Adipose tissue (tissue), 3 donors: ENCODE data around the gene MDM2. TPM values are rescaled to one million over a fixed set of nuclear protein-coding genes. Genes with fewer than 3 reads are reported as not detected.

Experiments
- H3K27ac ChIP-seq: one replicate; pipeline ENCODE4 v1.5.1; 2013; ENCODE audit warnings: low read depth, low read length
- WGBS, 3 donors: extraction: QIAGEN DNeasy Blood & Tissue Kit; methylation state at CpG; one replicate each; pipeline ENCODE4 v1.1.7; 2013; 5-methylcytosine and 5-hydroxymethylcytosine counted together
- polyA plus RNA-seq, 3 donors: library from polyadenylated mRNA; stranded (reverse); fragments of 200-250 nt; gene quantifications; one replicate each; pipeline ENCODE4 v1.2.3, GENCODE V29; 2013
- donor health status: healthy with polysubstance abuse.
- donor health status: Bipolar disorder and iron deficiency.
- donor health status: healthy.

The MDM2 gene
- polyA plus RNA-seq, 3 donors = 9.2 to 19.6 (median 10.7) TPM

DNA sequence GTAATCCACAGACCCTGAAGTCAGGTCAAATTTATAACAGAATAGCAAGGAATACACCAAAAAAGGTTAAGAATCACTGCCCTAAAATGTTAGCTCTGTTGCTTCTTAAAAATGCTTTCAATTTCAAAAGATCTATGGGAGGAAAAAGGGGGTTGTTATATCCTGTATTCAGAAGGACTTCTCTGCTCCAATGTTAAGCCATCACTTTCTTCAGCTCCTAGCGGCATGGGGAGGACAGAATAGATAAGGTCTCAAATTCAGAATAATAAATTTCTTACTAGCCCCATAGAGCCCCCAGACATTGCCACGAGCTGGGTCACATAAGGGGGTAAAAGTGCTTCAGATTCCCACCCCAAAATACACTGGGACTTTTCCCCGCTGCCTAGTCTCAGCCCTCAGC is 75.2 kb downstream of the MDM2 start:
- WGBS, 3 donors = 81 to 91% (median 86%) methylated on average over 3 of the region's 3 CpGs
- H3K27ac ChIP-seq = no peak overlapping the region

GRCh38 chr12:68884251-68884650 is 76.3 kb downstream of the MDM2 start:
- no peak overlapping the region for H3K27ac ChIP-seq
- 86 to 97% (median 97%) methylated on average over 5 of the region's 5 CpGs for WGBS, 3 donors

DNA sequence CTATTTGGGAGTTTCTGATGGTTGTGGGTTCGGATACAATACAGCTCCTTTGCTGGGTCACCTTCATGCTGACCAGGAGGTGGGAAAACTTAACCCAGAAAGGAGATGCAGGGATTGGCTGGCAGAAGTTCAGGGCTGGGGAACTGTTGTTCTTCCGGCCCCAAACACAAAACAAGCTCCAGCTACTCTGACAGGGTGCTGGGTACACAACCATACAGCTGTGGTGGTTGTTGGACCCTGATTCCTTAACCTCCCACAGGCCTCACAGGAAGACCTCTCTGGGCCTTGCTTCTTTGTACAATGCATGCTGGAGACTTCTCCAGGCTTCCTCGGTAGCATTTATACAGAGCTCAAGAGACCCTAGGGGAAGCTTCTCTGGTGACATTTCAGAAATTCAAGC is 77.4 kb downstream of the MDM2 start:
- H3K27ac ChIP-seq = no peak overlapping the region
- 83 to 90% (median 89%) methylated on average over 3 of the region's 3 CpGs for WGBS, 3 donors

DNA sequence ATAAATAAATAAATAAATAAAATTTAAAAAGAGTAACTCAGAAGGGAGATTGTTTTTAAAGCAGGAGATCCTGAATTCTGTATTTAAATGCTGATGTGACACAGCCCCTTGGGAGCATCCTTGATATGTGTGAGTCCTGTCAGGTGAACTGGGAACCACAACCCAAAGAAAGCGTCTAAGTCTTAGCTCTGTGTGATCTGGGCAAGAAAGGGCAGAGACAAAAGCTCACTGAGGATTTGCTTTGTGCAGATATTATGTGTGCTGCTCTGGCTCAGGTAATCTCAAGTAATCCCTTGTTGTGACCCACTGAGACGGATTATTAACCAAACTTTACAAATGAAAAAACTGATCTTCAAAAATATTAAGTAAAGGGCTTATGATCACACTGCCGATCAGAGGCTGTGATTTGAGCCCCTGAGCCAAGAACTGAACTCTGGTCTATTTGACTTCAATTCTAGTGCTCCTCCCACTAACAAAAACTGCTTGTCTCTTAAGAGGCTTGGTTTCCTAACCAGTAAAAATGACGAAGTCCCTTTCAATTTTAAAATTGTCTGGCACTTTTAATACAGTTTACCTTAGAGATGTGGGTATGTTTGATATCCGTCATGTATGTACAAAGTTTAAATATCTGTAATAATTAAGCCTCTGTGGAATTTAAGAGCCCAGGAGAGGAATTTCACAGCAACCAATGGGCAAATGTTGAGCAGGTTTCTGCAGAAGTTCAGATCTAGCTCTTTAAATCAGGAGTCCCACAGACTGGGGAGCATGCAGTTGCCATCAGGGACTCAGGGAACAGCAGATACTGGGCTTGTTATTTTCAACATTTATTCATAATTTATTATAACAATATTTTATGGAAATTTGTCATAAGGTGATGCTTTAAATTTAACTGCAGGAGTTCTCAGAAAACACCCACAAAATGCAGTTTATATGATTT is 78.9 kb downstream of the MDM2 start:
- WGBS, 3 donors = 72 to 75% (median 74%) methylated on average over 5 of the region's 5 CpGs
- H3K27ac ChIP-seq = no peak overlapping the region

- WGBS, 3 donors = 93 to 95% (median 94%) methylated on average over 1 of the region's 1 CpG
- no peak overlapping the region for H3K27ac ChIP-seq
Measured at GRCh38 chr12:68887641-68888040, 79.7 kb downstream of the MDM2 start.

DNA sequence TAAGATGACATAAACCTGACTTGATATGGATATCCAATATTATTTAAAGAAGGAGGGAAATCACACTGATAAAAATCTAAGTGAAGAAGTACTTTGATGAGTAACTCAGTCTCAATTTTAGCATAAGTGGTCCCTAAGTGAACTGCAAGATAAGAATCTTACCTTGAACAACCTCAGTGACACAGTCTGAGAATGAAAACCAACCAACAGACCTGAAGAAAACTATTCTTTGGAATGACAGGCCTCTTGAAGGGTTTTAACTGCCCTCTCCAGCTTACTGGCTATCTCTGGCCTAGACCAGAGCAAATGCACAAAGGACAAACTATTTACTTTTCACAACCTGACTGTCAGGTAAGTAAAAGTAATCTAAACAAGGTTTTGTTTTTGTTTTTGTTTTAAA is 80.3 kb downstream of the MDM2 start:
- H3K27ac ChIP-seq = no peak overlapping the region

- WGBS, 3 donors = 60 to 82% (median 70%) methylated on average over 4 of the region's 4 CpGs
- H3K27ac ChIP-seq = no peak overlapping the region
Measured at GRCh38 chr12:68890701-68891113, 82.7 kb downstream of the MDM2 start.

- WGBS, 3 donors = 74 to 85% (median 82%) methylated on average over 6 of the region's 6 CpGs
- no peak overlapping the region for H3K27ac ChIP-seq
Measured at GRCh38 chr12:68891141-68891540, 83.2 kb downstream of the MDM2 start.

DNA sequence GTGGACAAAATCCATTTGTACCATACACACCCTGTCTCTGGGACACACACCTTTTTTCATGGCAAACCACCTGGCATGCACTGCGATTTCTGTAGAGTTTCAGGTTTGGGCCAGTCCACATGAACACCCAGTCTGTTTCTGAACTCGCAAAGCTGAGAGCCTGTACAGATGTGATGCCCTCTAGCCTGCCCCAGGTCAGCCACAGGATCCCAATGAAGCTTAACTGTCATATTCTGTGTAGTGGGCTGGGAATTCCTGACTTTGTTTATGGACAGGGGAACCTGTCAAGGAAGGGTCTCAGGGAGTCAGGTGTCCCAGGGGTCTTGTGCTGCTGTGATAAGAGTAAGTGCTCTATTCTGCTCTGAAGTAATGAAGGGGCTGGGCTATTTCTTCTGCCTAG is 85.2 kb downstream of the MDM2 start:
- no peak overlapping the region for H3K27ac ChIP-seq
- WGBS, 3 donors = 86 to 98% (median 96%) methylated on average over 2 of the region's 2 CpGs

DNA sequence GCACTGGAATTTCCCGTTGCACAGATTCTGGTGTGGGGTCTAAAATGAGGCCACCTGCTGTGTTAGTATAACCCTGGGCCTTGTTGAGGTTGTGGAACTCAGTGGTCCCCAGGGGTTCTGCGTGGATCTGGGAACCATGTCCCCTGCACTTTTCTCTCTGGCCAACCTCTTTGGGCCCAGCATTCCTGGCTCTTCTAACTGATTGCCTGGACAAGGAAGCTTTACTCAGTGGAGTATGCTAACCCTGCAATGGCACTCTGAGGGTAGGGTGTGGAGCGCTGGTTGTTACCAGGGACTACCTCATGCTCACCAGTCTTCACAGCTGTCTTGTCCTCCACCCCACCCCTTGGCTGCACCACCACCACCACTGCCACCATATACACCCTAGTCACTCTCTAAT is 85.8 kb downstream of the MDM2 start:
- 90 to 96% (median 95%) methylated on average over 3 of the region's 3 CpGs for WGBS, 3 donors
- H3K27ac ChIP-seq = no peak overlapping the region

GRCh38 chr12:68894276-68894855 is 86.4 kb downstream of the MDM2 start:
- 91 to 96% (median 96%) methylated on average over 7 of the region's 7 CpGs for WGBS, 3 donors
- no peak overlapping the region for H3K27ac ChIP-seq

DNA sequence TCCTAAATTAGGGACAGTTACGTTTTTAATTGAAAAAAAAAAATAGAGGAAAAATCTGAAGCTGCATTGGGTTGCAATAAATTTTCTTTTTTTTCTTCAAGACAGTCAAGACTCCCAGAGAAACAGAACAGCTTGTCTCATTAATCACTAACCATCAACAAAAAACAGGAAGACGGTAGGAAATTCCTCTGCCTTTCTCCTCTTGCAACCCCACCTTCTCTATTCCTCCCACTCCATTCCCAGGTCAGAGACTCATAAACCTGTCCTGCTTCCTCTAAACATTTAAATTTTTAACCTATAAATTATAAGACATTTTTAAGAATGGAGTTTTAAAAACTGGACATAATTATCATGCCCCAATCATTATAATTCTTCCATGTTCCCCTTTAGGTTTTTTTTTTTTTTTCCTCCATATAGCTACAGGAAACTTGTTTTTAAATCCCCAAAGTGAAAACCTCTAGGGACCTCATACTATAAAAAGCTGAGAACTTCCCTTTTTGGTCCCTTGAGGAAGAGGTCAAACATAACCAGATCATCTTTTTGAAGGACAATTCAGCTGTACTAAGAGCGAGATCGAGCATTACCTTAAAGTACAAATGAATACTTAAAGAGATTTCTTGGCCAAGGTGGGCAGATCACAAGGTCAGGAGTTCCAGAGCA is 89.0 kb downstream of the MDM2 start:
- no peak overlapping the region for H3K27ac ChIP-seq
- WGBS, 3 donors = 28 to 68% (median 41%) methylated on average over 4 of the region's 4 CpGs

DNA sequence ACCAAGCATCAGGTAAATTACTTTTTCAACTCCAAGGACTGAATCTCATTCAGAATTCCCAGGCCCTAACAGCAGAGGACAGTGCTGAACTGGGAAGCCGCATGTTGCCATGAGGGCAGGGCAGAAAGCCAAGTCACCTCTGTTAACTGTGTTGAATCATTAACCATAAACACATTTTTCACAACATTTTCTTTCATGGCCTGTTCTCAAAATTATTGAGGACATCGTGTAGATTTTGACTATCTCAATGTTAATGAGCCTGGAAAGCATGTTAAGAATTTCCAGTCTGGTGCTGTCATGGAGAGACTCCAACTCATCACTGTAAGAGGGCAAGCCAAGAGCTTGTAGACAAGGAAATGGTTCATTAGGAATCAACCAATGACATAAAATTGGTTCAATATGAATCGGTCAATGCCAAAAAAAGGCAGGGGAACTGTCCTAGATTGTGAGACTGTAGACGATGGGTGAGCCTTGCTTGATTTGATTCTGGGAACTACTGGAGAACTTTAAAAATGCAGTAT is 91.3 kb downstream of the MDM2 start:
- H3K27ac ChIP-seq = no peak overlapping the region
- 22 to 64% (median 56%) methylated on average over 4 of the region's 4 CpGs for WGBS, 3 donors

- H3K27ac ChIP-seq = no peak overlapping the region
- 30 to 49% (median 33%) methylated on average over 2 of the region's 2 CpGs for WGBS, 3 donors
Measured at GRCh38 chr12:68900241-68900640, 92.3 kb downstream of the MDM2 start.

Other genes starting within 250 kb of the MDM2 start
- gene RAP1B, start 197.3 kb upstream of the MDM2 start, polyA plus RNA-seq = 100 to 1,000 TPM in 2 of 3 donors, 10 to 100 TPM in 1; 50.5 to 206 (median 186) TPM
- 10 to 100 TPM in 2 of 3 donors, 1 to 10 TPM in 1; 7.6 to 19.3 (median 15.3) TPM for gene NUP107, start 121.2 kb upstream of the MDM2 start, polyA plus RNA-seq
- gene SLC35E3, start 62.0 kb upstream of the MDM2 start, polyA plus RNA-seq = 1 to 10 TPM; 2.1 to 3.6 (median 2.9) TPM
- gene CPM, start 125.0 kb downstream of the MDM2 start, polyA plus RNA-seq = 10 to 100 TPM; 10.7 to 81.3 (median 74.8) TPM